Stimulated activated CD4-positive, alpha-beta T cell treated with anti-CD3 and anti-CD28 coated beads, Interleukin-1b, Interleukin-23, amount 100 ng/mL, for 24 hours (primary cell): Measurements from ENCODE around the gene NUP133.
"Not testable (repeated sequence)": the region's sequence is repeated elsewhere in the genome, so short reads cannot be mapped to it uniquely, and the experiment has no call there.

ENCODE experiments used
- DNase-seq, 4 experiments: peaks; one replicate each; pipeline ENCODE4 v3.0.0-alpha.2; 2020; ENCODE audit warnings: low read depth in 4 of 4, low spot score in 1 of 4

The NUP133 gene

GRCh38 chr1:229509576-229509975 is 1.4 kb upstream of the NUP133 start:
- DNase-seq: no peak

- no peak for DNase-seq
Observed at GRCh38 chr1:229508823-229509337, 739 bp upstream of the NUP133 start.

DNA sequence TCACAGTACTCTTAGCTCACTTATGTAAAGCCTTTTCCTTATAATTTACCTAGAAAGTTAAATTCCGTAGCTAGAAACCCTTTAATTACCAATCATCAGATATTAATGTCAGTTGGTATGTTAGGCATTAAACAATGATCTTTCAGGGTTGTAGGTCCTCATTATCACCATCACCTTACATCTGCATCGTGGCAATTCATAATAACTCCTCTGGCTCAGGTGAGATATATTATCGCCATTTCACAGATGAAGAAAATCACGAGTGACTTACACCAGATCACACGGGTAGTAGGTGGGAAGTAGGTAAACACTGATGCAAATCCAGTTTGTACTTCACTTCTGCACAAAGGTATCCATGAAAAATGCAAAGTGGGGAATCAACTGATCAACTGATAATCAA is 639 bp downstream of the NUP133 start:
- DNase-seq: no peak

- no peak for DNase-seq
Observed at GRCh38 chr1:229506633-229507032, 1.5 kb downstream of the NUP133 start.

DNA sequence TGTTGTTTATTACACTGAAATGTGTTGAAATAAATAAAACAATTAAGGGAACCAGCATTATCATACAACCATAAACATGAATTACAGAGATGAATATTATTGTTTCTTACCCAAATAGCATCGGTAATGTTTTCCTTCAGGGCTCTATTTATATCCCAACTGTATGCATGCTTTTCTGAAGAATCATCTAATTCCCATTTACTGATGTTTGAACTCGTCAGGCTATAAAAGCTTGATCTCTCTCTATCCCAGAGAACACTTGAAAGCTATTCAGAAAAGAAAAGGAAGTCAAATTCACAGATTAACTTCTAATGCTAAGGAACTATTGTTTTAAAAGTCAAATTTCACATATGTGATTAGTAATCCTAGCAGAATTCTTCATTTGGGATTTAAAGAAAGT is 12.4 kb downstream of the NUP133 start:
- DNase-seq: no peak

DNA sequence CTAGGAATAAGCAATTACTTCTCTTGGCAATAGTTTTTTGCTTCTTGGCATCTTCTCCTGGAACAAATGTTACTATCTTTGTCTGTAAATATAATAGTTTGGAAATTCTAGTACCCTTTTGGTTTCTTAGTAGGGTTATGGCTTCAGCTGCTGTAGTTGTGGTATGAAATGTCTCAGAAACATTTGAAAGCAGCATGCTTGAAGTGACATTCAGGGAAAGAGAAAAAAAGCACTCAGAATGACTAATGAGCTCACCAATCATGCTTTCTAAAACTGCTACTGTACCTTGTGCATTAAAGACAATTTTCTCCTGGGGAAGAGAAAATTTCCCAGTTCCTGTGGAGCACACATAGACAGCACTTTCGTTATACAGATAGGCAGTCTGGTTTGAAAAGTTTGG is 21.0 kb downstream of the NUP133 start:
- no peak for DNase-seq

DNA sequence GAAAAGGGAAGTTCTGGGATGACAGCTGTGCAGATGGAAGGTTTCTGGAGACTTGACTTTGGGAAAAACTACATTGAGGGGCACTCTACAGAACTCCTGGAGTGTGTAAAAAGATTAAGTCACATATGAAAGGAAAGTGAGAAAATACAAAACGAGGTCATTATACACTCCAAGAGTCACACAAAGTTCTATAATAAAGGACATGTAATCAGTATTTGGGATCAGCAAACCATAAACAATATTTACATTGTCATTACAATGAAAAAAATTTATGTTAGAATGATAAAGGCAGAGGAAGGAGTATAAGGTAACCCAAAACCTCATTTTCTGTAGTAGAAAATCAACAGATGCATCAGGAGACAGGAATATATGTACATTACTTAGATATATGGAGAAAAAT is 22.8 kb downstream of the NUP133 start:
- no peak for DNase-seq

- no peak for DNase-seq
Observed at GRCh38 chr1:229482511-229482910, 25.6 kb downstream of the NUP133 start.

- no peak for DNase-seq
Observed at GRCh38 chr1:229480495-229480894, 27.6 kb downstream of the NUP133 start.

DNA sequence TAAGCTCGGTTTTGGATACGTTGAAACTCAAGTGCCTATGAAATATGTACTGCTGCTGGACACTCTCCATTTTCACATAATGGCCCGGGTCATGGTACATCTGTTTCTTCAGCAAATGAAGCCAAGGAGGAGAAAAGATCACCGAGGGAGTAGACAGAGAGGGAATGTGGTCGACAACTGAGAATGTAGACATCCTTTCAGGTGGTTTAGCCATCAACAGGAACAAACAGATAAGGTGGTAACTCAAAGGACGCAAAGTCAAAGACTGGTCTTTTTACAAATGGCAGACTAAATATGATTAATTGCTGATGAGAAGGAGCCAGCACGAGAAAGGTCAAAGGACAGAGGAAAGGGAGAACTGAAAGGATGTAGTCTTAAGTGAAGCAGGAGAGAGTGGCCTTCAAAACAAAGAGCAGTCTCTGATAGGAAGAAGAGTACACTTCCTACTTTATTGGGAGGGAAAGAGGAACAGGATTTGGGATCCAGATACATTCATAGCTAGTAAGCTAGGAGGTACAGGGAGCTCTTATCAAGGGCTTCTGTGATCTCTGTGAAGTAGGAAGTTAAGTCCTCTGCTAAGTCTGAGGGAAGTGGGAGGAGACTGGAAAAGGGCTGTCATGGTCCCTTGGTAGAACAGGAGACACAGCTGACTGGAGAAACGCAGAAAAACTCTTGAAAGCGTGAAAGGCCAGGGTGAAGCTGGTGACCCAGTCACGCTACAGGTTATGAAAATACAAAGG is 28.3 kb downstream of the NUP133 start:
- DNase-seq: no peak

DNA sequence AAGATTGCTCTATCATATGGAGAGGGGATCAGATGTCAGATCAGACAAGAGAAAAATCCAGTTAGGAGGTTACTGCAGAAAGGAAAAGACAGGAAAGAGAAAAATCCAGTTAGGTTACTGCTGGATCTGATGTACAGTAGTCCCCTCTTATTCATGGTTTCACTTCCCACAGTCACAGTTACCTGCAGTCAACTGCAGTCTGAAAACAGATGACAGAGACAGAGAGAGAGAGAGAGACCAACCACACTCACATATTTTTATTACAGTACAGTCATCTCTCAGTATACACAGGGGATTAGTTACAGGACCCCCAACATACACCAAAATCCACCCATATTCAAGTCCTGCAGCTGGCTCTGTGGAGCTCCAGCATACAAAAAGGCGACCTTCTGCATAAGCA is 29.3 kb downstream of the NUP133 start:
- no peak for DNase-seq

DNA sequence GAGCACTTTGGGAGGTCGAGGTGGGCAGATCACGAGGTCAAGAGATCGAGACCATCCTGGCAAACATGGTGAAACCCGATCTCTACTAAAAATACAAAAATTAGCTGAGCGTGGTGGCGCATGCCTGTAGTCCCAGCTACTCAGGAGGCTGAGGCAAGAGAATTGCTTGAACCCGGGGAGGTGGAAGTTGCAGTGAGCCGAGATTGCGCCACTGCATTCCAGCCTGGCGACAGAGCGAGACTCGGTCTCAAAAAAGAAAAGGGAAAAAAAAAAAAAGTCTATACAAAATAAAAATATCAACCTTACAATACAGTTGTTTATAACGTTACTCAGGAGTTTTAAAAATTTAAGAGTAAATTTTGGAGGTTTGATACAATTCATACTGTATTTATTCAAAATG is 32.3 kb downstream of the NUP133 start:
- DNase-seq: not testable (repeated sequence)

DNA sequence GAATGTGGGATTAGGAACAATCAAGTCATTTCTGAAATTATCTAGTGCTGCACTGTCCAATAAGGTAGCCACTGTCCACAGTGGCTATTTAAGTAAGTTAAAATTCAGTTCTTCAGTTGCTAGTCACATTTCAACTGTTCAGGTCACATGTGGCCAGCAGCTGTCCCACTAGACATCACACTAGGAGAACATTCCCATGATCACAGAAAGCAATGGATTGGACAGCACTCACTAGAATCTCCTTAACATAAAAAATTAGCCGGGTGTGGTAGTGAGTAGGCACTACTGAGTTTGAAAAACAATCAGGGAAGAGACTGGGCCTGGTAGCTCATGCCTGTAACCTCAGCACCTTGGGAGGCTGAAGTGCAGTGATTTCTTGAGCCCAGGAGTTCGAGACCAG is 33.6 kb downstream of the NUP133 start:
- DNase-seq: no peak

- no peak for DNase-seq
Observed at GRCh38 chr1:229471175-229471574, 37.0 kb downstream of the NUP133 start.

DNA sequence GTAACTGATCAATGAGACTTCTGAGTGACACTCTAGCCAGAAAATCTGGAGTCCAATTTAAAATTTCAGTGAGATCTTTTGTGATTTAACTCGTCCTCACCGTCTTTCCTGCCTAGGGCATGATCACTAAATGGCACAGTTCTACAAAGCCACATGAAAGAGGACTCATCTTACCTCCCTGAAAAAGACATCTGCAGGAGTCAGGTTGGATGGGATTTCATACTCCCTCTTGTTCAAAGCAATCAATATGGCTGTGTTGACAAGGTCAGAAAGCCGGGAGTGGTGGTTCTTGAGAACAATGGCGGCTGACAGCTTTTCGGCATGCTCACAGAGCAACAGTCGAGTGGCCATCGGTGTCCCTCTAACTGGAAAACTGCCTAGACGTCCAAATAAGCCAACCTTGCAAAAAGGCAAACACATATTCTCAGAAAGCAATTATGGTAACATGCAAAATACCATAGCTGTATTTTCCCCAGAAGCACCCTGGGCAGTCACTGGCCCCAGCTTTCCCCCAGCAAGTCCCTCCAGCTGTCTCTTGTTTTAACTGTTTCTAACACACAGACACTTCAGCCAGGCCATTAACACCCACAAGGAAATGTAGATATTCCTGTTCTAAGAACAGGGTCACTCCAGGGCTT is 37.6 kb downstream of the NUP133 start:
- no peak for DNase-seq

DNA sequence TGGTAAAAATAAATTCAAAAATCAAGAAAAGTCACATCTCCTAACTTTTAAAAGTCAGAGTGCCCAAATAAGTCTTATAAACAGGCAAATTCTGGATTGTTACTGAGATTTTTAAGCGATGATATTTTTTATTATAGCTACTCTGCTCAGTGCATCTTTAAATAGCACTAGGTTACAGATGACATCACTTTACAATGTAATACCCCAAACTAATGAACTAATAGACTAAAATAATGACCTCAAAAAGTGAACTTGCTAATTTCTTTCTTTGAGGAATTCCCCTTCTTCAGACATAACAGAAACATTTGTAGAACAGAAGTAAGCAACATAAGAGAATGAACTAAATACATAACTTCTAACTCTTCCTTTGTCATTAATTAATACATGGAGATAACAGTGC is 41.3 kb downstream of the NUP133 start:
- no peak for DNase-seq

DNA sequence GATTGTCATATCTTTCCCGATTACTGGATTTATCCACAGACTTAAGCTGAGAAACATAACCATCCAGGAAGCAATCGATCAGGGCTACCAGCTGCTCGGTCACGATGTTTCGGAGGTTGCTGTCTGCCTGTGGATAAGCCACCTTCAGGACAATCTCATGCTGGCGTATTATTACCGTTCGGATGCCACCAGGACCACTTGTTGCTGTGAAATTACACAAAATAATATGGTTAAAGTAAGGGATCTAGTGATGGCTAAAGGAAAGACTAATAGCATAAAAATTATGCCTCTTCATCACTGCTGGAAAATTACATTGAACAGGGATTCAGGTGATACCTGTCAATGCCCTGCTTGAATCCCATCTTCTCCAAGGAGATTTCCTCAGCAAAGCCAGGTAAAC is 43.5 kb downstream of the NUP133 start:
- DNase-seq: no peak

- no peak for DNase-seq
Observed at GRCh38 chr1:229461032-229461668, 47.0 kb downstream of the NUP133 start.

- no peak for DNase-seq
Observed at GRCh38 chr1:229459815-229460214, 48.3 kb downstream of the NUP133 start.

GRCh38 chr1:229457436-229457835 is 50.7 kb downstream of the NUP133 start:
- no peak for DNase-seq

- no peak for DNase-seq
Observed at GRCh38 chr1:229456016-229456415, 52.1 kb downstream of the NUP133 start.

DNA sequence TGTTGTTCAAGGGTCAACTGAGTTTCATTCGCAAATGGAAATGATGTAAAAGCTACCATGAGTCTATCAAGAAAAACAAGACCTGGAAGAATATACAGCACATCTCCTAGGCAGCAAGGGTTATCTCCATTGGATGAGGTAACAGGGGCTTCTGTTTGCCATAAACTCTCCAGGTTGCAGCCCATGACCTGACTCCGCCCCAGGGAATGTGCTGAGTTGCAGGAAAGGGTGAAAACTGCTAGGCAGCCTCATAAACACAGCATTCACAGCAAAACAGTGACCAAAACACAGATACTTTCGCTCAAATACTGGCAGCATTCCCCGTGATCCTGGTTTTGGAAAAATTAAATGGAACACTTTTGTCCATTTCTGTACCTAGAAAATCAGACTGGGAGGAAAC is 54.1 kb downstream of the NUP133 start:
- DNase-seq: no peak
